Heart left ventricle (tissue), 16 donors: ENCODE measurements around the gene ATRN. TPM values are rescaled to one million over a fixed set of nuclear protein-coding genes. Genes with fewer than 3 reads are reported as not detected.

Source experiments
- ATAC-seq, 4 donors: fragments of 200-7000 bp; cut with Tn5 transposase; one replicate each; pipeline ENCODE4 v1.9.1; 2020 to 2022; ENCODE audit warnings: moderate library complexity in 4 of 4, mild to moderate bottlenecking in 3 of 4, moderate number of reproducible peaks in 1 of 4
- DNase-seq, 5 donors: peaks; one replicate each; pipeline ENCODE4 v3.0.0-alpha.2; 2020
- H3K27ac ChIP-seq, 12 donors: fragments of 200-600 bp; sonication (generic) in 4 of 12; one replicate each; pipeline versions ENCODE4 v1.5.0 to v1.8.0; 2016 to 2022; ENCODE audit warnings: mild to moderate bottlenecking in 2 of 12
- H3K27me3 ChIP-seq, 9 donors: fragments of 200-600 bp; sonication (generic) in 2 of 9; one replicate each; pipeline versions ENCODE4 v1.5.1 to v1.8.0; 2016 to 2022; ENCODE audit warnings: mild to moderate bottlenecking in 3 of 9
- H3K36me3 ChIP-seq, 9 donors: fragments of 200-600 bp; sonication (generic) in 2 of 9; one replicate each; pipeline versions ENCODE4 v1.5.0 to v1.8.0; 2018 to 2022; ENCODE audit warnings: mild to moderate bottlenecking in 2 of 9
- H3K4me1 ChIP-seq, 12 donors: fragments of 200-600 bp; sonication (generic) in 4 of 12; one replicate each; pipeline versions ENCODE4 v1.5.0 to v1.8.0; 2016 to 2022; ENCODE audit warnings: mild to moderate bottlenecking in 3 of 12
- H3K4me3 ChIP-seq, 12 donors: fragments of 200-600 bp; sonication (generic) in 4 of 12; one replicate each; pipeline versions ENCODE4 v1.5.0 to v1.8.0; 2017 to 2022; ENCODE audit warnings: mild to moderate bottlenecking in 9 of 12, moderate library complexity in 4 of 12
- H3K9me3 ChIP-seq, 12 donors: fragments of 200-600 bp; sonication (generic) in 4 of 12; one replicate each; pipeline versions ENCODE4 v1.5.0 to v1.8.0; 2016 to 2022; ENCODE audit warnings: mild to moderate bottlenecking in 1 of 12
- POLR2A ChIP-seq, 2 donors: fragments of 450-650 bp; IDR thresholded peaks; one replicate each; pipeline ENCODE4 v1.6.1; 2017; ENCODE audit warnings: antibody characterized with exemption in 2 of 2, mild to moderate bottlenecking in 2 of 2, moderate library complexity in 2 of 2
- WGBS, 4 donors: extraction: QIAGEN DNeasy Blood & Tissue Kit in 2 of 4; methylation state at CpG; one replicate each; pipeline versions ENCODE4 v1.1.5 to v1.1.7; 2013 to 2018; 5-methylcytosine and 5-hydroxymethylcytosine counted together
- intact Hi-C, 10 donors: fragments of 100-400 bp; cut with DNase I; formaldehyde crosslinking; loops; one replicate each; pipeline versions ENCODE4 v1.11.1 to v1.14.2; 2022
- polyA plus RNA-seq, 2 donors: library from polyadenylated mRNA; stranded (reverse); fragments of 200-250 nt; gene quantifications; one replicate each; pipeline ENCODE4 v1.2.3, GENCODE V29; 2013
- total RNA-seq, 9 donors: library from RNA; depleted of rRNA in 2 of 9; stranded (reverse); fragments of >200 nt in 2 of 9; fragmentation: NEBNext Ultra II Directional in 3 of 9; extraction: Animal tissue kit (Norgen Biotek cat#: 25700) in 3 of 9; gene quantifications; one replicate each; pipeline versions ENCODE4 v1.1.0 to v1.2.4, GENCODE V29; 2016 to 2023
- TF ChIP-seq, protein P1 (sequence below), 12 donors: fragments of 200-600 bp; sonication (generic) in 4 of 12; IDR thresholded peaks; one replicate each; pipeline versions ENCODE4 v1.5.0 to v1.8.0; 2018 to 2022; ENCODE audit warnings: antibody characterized with exemption in 12 of 12, mild to moderate bottlenecking in 5 of 12
- donor health status: ischemic (EF 13 %, LVEDD 7.1; RV severe dilation, severe dysfunction).
- donor health status: healthy with polysubstance abuse.
- donor health status: DM: no; HTN: yes; CAD: no.
- donor health status: DM: no; HTN: no; CAD: no.
- donor health status: ischemic (EF 25% LVEDD 6.9; RV normal size, moderate dysfunction).
- donor health status: ischemic (EF 25% LVEDD 5.7; RV mildly dilated, moderate dysfunction).
- donor health status: healthy.
- donor health status: DM: yes; HTN: yes; CAD: no.
- donor health status: ischemic (EF 35%, LVEDD 5.7; RV mildly dilated, moderate dysfunction).
- donor health status: nonischemic (EF 11% LVEDD 7.7; RV severe dilation, severe dysfunction).
- donor health status: DM: yes; HTN: yes; CAD: no.
- donor health status: PGD.
- donor health status: ischemic (EF 29% LVEDD 5.4; RV normal size, mild dysfunction).
- donor health status: nonischemic (EF 23%, LVEDD 6.1; RV moderate dilation, normal function).

Gene ATRN
- total and polyA plus RNA-seq, 11 donors, result 4.8 to 44.7 (median 32.6) TPM

GRCh38 chr20:3632311-3633004 lies 161.6 kb downstream of the ATRN start:
- ATAC-seq, result no peak
- Histone ChIP-seq H3K36me3 (peaks cover 0 to 43% (median 36%) of the 10 kb centered on the region in 9 donors), H3K9me3 (no peaks in the 10 kb centered on the region), H3K4me3 (no peak overlapping the region), H3K27ac (no peak overlapping the region), H3K4me1 (no peaks in the 10 kb centered on the region), H3K27me3 (no peaks in the 10 kb centered on the region)
- TF ChIP-seq, protein P1, sequence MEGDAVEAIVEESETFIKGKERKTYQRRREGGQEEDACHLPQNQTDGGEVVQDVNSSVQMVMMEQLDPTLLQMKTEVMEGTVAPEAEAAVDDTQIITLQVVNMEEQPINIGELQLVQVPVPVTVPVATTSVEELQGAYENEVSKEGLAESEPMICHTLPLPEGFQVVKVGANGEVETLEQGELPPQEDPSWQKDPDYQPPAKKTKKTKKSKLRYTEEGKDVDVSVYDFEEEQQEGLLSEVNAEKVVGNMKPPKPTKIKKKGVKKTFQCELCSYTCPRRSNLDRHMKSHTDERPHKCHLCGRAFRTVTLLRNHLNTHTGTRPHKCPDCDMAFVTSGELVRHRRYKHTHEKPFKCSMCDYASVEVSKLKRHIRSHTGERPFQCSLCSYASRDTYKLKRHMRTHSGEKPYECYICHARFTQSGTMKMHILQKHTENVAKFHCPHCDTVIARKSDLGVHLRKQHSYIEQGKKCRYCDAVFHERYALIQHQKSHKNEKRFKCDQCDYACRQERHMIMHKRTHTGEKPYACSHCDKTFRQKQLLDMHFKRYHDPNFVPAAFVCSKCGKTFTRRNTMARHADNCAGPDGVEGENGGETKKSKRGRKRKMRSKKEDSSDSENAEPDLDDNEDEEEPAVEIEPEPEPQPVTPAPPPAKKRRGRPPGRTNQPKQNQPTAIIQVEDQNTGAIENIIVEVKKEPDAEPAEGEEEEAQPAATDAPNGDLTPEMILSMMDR (IDR thresholded peaks at IDR 0.05), result no peak
- no peak for TF ChIP-seq POLR2A (IDR thresholded peaks at IDR 0.05)
- no peak for DNase-seq
- intact Hi-C loops, result no loop called here
- WGBS, 4 donors, result 79 to 93% (median 90%) methylated on average over 7 of the region's 7 CpGs

DNA sequence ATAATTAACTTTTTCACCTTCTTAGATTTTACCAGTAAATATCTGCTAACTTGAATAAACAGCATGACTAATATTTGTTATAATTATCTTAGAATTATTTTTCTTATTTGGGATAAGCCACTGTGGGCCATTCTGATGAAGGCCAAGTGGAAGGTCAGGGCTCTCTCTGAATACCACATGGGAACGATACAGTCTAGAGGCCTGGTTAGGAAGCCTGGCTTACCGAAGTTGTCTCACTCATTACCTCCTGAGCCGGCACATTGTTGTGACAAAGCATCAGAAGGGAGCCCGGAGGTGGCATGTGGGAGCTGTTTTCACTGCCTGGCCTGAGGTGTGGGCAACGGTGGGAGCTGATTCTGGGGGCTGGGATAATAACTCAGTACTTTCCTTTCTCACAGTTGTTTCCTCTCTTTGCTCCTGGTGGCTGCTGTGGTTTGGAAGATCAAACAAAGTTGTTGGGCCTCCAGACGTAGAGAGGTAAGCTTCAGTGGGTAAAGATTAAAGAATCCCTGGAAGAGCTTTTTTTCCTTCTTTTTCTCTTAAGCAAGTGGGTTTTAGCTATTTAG lies 163.2 kb downstream of the ATRN start:
- no peaks in the 10 kb centered on the region for H3K4me1 ChIP-seq
- 74 to 88% (median 80%) methylated on average over 6 of the region's 6 CpGs for WGBS, 4 donors
- H3K27me3 ChIP-seq, result no peaks in the 10 kb centered on the region
- DNase-seq (no peak), ATAC-seq (no peak)
- H3K9me3 ChIP-seq, result no peaks in the 10 kb centered on the region
- no peak overlapping the region for H3K27ac ChIP-seq
- intact Hi-C loops, result no loop called here
- peaks cover 0 to 44% (median 30%) of the 10 kb centered on the region in 9 donors for H3K36me3 ChIP-seq
- TF ChIP-seq POLR2A (IDR thresholded peaks at IDR 0.05), result no peak
- TF ChIP-seq, protein P1 (IDR thresholded peaks at IDR 0.05), result no peak
- no peak overlapping the region for H3K4me3 ChIP-seq

DNA sequence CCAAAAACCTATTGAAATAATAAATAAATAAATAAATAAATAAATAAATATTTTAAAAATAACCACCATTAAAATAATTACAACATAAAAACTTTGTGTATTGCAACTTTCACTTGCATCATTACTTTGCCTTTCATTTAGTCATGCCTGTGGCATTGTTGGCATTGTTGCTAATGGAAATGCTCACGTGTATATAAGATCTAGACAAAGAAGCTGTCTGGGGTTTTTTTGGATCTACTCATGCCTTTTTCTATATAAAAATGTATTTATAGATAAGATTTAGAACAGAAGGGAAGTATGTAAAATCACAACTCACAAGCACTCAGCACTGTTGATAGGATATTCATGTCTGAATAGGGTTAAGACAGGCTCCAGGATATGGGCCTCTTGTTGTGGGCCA lies 164.5 kb downstream of the ATRN start:
- Histone ChIP-seq H3K9me3 (peaks cover 0 to 3% (median 0%) of the 10 kb centered on the region in 12 donors), H3K4me1 (no peaks in the 10 kb centered on the region), H3K27me3 (no peaks in the 10 kb centered on the region), H3K36me3 (peaks cover 0 to 45% (median 29%) of the 10 kb centered on the region in 9 donors), H3K27ac (no peak overlapping the region), H3K4me3 (no peak overlapping the region)
- DNase-seq (no peak), ATAC-seq (no peak)
- WGBS, 4 donors, result 97 to 100% (median 98%) methylated on average over 1 of the region's 1 CpG
- TF ChIP-seq POLR2A (IDR thresholded peaks at IDR 0.05), result no peak
- TF ChIP-seq, protein P1 (IDR thresholded peaks at IDR 0.05), result no peak
- intact Hi-C loops, result no loop called here

GRCh38 chr20:3640259-3640658 lies 169.4 kb downstream of the ATRN start:
- H3K36me3 ChIP-seq, result peaks cover 0 to 74% (median 42%) of the 10 kb centered on the region in 9 donors
- WGBS, 4 donors, result 81 to 98% (median 97%) methylated on average over 3 of the region's 3 CpGs
- intact Hi-C loops, result no loop called here
- TF ChIP-seq POLR2A (IDR thresholded peaks at IDR 0.05), result no peak
- TF ChIP-seq, protein P1 (IDR thresholded peaks at IDR 0.05), result no peak
- H3K9me3 ChIP-seq, result peaks cover 0 to 8% (median 0%) of the 10 kb centered on the region in 12 donors
- no peak overlapping the region for H3K4me3 ChIP-seq
- H3K27ac ChIP-seq, result no peak overlapping the region
- DNase-seq (no peak), ATAC-seq (no peak)
- H3K27me3 ChIP-seq, result no peaks in the 10 kb centered on the region
- no peaks in the 10 kb centered on the region for H3K4me1 ChIP-seq
